Esophagus squamous epithelium (tissue), 5 donors: ENCODE measurements around the gene TMEM129. TPM values are rescaled to one million over a fixed set of nuclear protein-coding genes. Genes with fewer than 3 reads are reported as not detected.
A peak's percentile ranks its signal among the peaks of the same experiment; 100 is the strongest.
"Not testable (repeated sequence)": the region's sequence is repeated elsewhere in the genome, so short reads cannot be mapped to it uniquely, and the experiment has no call there.

Experiments
- DNase-seq: peaks from one replicate; lab custom pipeline; 2025; lab: John Stamatoyannopoulos, UW
- H3K27ac ChIP-seq, 4 donors: fragments of 200-600 bp; sonication (generic); one replicate each; pipeline ENCODE4 v1.5.1; 2016 to 2019; ENCODE audit warnings: mild to moderate bottlenecking in 1 of 4
- H3K27me3 ChIP-seq, 4 donors: fragments of 200-600 bp; sonication (generic); 1 replicate in 3 of 4; 2 replicates in 1 of 4; pipeline versions ENCODE4 v1.5.1 to v1.6.0; 2017 to 2021; ENCODE audit warnings: antibody characterized with exemption in 1 of 4
- H3K36me3 ChIP-seq, 3 donors: fragments of 200-600 bp; sonication (generic); one replicate each; pipeline ENCODE4 v1.5.1; 2016 to 2019
- H3K4me1 ChIP-seq, 3 donors: fragments of 200-600 bp; sonication (generic); one replicate each; pipeline ENCODE4 v1.5.1; 2017 to 2019
- H3K4me3 ChIP-seq, 4 donors: fragments of 200-600 bp; sonication (generic); 1 replicate in 3 of 4; 2 replicates in 1 of 4; pipeline ENCODE4 v1.5.1; 2016 to 2019; ENCODE audit warnings: mild to moderate bottlenecking in 2 of 4, moderate library complexity in 1 of 4
- H3K9me3 ChIP-seq, 3 donors: fragments of 200-600 bp; sonication (generic); one replicate each; pipeline ENCODE4 v1.5.1; 2016 to 2019
- POLR2A ChIP-seq, 4 donors: fragments of 450-650 bp; IDR thresholded peaks; one replicate each; pipeline ENCODE4 v1.6.1; 2017; ENCODE audit warnings: antibody characterized with exemption in 4 of 4, mild to moderate bottlenecking in 4 of 4, moderate library complexity in 3 of 4
- WGBS, 2 donors: methylation state at CpG; one replicate each; pipeline ENCODE4 v1.1.5; 2018; 5-methylcytosine and 5-hydroxymethylcytosine counted together
- intact Hi-C: fragments of 100-400 bp; cut with DNase I; formaldehyde crosslinking; loops from one replicate; pipeline ENCODE4 v1.15.0; 2022
- total RNA-seq, 4 donors: library from RNA; depleted of rRNA; stranded (reverse); fragments of >200 nt; gene quantifications; one replicate each; pipeline ENCODE4 v1.1.0, GENCODE V29; 2016
- TF ChIP-seq, protein P1 (sequence below), 6 experiments: fragments of 450-650 bp in 4 of 6; fragments of 200-600 bp in 2 of 6; sonication (generic) in 2 of 6; IDR thresholded peaks; one replicate each; pipeline ENCODE4 v1.5.1; 2016 to 2019; ENCODE audit warnings: antibody characterized with exemption in 6 of 6, mild to moderate bottlenecking in 4 of 6, moderate library complexity in 4 of 6
- donor health status: DM: yes; HTN: yes; CAD: no.

Gene TMEM129
- total RNA-seq, 4 donors from 2014 or later = 30.4 to 47.5 (median 38.3) TPM

DNA sequence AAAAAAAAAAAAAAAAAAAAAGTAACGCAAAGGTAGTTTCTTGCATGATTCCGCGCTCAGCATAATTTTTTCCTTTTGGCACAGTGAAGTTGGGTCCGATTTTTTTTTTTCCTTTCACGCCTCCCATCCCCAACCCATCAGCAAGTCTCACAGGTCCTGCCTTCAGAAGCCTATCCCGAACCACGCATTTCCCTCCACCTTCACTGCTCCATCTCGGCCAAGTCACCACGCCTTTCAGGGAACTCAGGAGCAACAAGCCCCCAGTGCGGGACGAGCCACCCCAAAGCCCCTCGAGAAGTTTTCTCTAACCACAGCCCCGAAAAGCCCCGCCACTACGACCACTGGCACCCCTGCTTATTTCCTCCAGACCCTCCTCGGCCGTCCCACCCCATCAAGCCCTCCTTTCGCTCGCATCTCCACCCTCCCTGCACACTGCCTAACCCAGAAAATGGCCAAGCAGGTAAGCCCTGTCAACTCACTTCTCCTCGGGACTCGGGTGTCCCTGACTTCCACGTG, 10.0 kb downstream of the TMEM129 start:
- no peaks in the 10 kb centered on the region for H3K9me3 ChIP-seq
- H3K27me3 ChIP-seq = no peaks in the 10 kb centered on the region
- H3K36me3 ChIP-seq = peaks cover 0 to 28% (median 1%) of the 10 kb centered on the region in 3 donors
- TF ChIP-seq POLR2A (IDR thresholded peaks at IDR 0.05) = no peak
- TF ChIP-seq, protein P1, sequence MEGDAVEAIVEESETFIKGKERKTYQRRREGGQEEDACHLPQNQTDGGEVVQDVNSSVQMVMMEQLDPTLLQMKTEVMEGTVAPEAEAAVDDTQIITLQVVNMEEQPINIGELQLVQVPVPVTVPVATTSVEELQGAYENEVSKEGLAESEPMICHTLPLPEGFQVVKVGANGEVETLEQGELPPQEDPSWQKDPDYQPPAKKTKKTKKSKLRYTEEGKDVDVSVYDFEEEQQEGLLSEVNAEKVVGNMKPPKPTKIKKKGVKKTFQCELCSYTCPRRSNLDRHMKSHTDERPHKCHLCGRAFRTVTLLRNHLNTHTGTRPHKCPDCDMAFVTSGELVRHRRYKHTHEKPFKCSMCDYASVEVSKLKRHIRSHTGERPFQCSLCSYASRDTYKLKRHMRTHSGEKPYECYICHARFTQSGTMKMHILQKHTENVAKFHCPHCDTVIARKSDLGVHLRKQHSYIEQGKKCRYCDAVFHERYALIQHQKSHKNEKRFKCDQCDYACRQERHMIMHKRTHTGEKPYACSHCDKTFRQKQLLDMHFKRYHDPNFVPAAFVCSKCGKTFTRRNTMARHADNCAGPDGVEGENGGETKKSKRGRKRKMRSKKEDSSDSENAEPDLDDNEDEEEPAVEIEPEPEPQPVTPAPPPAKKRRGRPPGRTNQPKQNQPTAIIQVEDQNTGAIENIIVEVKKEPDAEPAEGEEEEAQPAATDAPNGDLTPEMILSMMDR (IDR thresholded peaks at IDR 0.05) = no peak
- DNase-seq = no peak
- peak overlapping the region; percentile 81 to 98 (median 91) for H3K4me3 ChIP-seq
- WGBS, 2 donors = 3 to 5% methylated on average over 22 of the region's 22 CpGs
- peaks cover 16 to 72% (median 32%) of the 10 kb centered on the region in 3 donors for H3K4me1 ChIP-seq
- intact Hi-C loops = no loop called here
- peak overlapping the region; percentile 95 to 100 (median 98) for H3K27ac ChIP-seq

DNA sequence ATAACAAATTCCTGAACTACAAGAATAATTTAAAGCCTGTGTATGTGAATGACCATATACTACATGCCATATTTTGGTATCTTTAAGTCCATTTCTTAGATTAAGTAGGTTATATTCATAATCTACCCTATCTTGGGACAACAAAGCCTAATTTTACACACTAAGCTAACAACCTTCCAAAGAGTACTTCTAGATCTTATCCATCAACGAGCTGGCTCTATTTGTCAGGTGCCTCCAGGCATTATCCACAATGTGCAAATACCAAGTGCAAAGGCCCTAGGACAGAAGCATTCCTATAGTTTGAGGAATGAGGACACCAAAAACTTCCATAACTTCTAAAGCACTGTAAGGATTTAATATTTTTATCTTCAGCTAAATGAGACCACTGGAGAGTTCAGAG, 12.5 kb downstream of the TMEM129 start:
- no peaks in the 10 kb centered on the region for H3K27me3 ChIP-seq
- H3K4me1 ChIP-seq = peaks cover 8 to 49% (median 21%) of the 10 kb centered on the region in 3 donors
- TF ChIP-seq, protein P1 (IDR thresholded peaks at IDR 0.05) = no peak
- no peak for TF ChIP-seq POLR2A (IDR thresholded peaks at IDR 0.05)
- intact Hi-C loops = no loop called here
- peaks cover 0 to 47% (median 4%) of the 10 kb centered on the region in 3 donors for H3K36me3 ChIP-seq
- H3K9me3 ChIP-seq = no peaks in the 10 kb centered on the region
- DNase-seq = no peak
- H3K4me3 ChIP-seq = no peak overlapping the region
- WGBS, 2 donors = 25 to 31% methylated on average over 1 of the region's 1 CpG
- no peak overlapping the region for H3K27ac ChIP-seq

DNA sequence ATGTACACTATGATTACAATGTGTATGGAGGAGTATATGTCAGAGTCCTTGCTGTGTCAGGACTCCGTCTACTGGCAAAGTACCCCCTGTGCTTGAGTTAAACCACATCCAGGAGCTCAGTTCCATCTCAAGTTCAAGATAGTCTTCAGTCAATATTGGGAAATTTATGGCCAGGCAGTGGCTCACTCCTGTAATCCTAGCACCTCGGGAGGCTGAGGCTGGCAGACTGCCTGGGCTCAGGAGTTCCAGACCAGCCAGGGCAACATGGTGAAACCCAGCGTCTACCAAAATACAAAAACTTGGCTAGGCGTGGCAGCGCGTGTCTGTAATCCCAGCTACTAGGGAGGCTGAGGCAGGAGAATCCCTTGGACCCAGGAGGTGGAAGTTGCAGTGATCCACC, 14.8 kb downstream of the TMEM129 start:
- intact Hi-C loops = no loop called here
- no peaks in the 10 kb centered on the region for H3K9me3 ChIP-seq
- DNase-seq = no peak
- no peak for TF ChIP-seq POLR2A (IDR thresholded peaks at IDR 0.05)
- TF ChIP-seq, protein P1 (IDR thresholded peaks at IDR 0.05) = no peak
- H3K4me1 ChIP-seq = peaks cover 0 to 56% (median 15%) of the 10 kb centered on the region in 3 donors
- 87 to 100% methylated on average over 1 to 5 of the region's 6 CpGs for WGBS, 2 donors
- H3K27ac ChIP-seq = no peak overlapping the region
- H3K4me3 ChIP-seq = no peak overlapping the region
- peaks cover 0 to 69% (median 4%) of the 10 kb centered on the region in 3 donors for H3K36me3 ChIP-seq
- no peaks in the 10 kb centered on the region for H3K27me3 ChIP-seq

DNA sequence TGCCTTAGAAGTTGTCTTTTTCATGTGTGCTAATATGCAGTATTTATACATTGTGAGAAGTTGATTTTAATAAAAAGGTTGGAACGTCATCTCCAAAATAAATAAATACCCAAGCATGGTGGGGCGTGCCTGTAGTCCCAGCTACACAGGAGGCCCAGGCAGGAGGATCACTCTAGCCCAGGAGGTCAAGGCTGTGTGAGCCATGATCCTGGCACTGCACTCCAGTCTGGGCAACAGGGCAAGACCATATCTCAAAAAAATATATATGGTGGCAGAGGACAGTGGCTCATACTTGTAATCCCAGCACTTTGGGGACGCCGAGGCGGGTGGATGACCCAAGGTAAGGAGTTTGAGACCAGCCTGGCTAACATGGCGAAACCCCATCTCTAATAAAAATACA, 15.4 kb downstream of the TMEM129 start:
- DNase-seq = no peak
- no peaks in the 10 kb centered on the region for H3K27me3 ChIP-seq
- peaks cover 0 to 76% (median 4%) of the 10 kb centered on the region in 3 donors for H3K36me3 ChIP-seq
- H3K9me3 ChIP-seq = no peaks in the 10 kb centered on the region
- no peak overlapping the region for H3K4me3 ChIP-seq
- H3K4me1 ChIP-seq = peaks cover 0 to 50% (median 11%) of the 10 kb centered on the region in 3 donors
- intact Hi-C loops = no loop called here
- TF ChIP-seq, protein P1 (IDR thresholded peaks at IDR 0.05) = no peak
- TF ChIP-seq POLR2A (IDR thresholded peaks at IDR 0.05) = no peak
- no peak overlapping the region for H3K27ac ChIP-seq
- 93 to 96% methylated on average over 6 of the region's 6 CpGs for WGBS, 2 donors

DNA sequence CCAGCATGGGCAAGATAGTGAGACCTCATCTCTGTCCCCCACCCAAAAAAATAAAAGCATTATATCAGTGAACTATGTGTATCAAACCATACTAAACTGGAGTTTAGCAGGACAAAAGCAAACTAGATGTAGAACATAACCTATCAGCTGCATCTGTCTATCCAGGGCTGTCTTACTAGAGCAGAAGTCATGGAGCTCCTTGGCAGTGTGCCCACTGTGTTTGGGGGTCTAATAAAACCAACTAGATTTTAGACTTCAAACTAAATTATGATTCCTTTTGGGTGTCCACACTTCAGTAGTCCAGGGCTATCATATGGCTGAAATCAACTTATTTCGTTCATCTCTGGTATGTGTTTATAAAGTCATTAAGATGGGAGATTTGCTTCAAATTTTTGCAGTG, 17.3 kb downstream of the TMEM129 start:
- H3K27me3 ChIP-seq = no peaks in the 10 kb centered on the region
- H3K27ac ChIP-seq = no peak overlapping the region
- no peak for DNase-seq
- no peaks in the 10 kb centered on the region for H3K9me3 ChIP-seq
- no peak for TF ChIP-seq POLR2A (IDR thresholded peaks at IDR 0.05)
- TF ChIP-seq, protein P1 (IDR thresholded peaks at IDR 0.05) = no peak
- intact Hi-C loops = no loop called here
- peaks cover 4 to 83% (median 9%) of the 10 kb centered on the region in 3 donors for H3K36me3 ChIP-seq
- H3K4me1 ChIP-seq = peaks cover 0 to 31% (median 0%) of the 10 kb centered on the region in 3 donors
- WGBS, 2 donors = 58 to 88% methylated on average over 1 of the region's 1 CpG
- no peak overlapping the region for H3K4me3 ChIP-seq

DNA sequence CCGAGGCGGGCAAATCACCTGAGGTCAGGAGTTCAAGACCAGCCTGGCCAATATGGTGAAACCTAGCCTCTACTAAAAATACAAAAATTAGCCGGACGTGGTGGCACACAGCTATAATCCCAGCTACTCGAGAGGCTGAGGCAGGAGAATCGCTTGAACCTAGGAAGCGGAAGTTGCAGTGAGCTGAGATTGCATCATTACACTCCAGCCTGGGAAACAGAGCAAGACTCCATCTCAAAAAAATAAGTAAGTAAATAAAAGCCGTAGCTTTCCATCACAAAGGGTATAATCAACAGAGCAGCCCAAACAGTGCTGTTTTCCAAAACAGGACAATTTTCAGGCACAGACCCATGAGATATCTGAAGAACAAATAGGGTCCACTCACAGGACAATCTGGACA, 19.5 kb downstream of the TMEM129 start:
- Histone ChIP-seq H3K36me3 (peaks cover 10 to 97% (median 23%) of the 10 kb centered on the region in 3 donors), H3K4me1 (peaks cover 0 to 20% (median 0%) of the 10 kb centered on the region in 3 donors)
- H3K9me3 ChIP-seq, H3K27ac ChIP-seq, H3K27me3 ChIP-seq, DNase-seq, H3K4me3 ChIP-seq, intact Hi-C loops: not testable (repeated sequence)
- 79 to 89% methylated on average over 8 of the region's 8 CpGs for WGBS, 2 donors
